HepG2 (cell line): Measurements from ENCODE around the gene MAJIN. TPM values are rescaled to one million over a fixed set of nuclear protein-coding genes. Genes with fewer than 3 reads are reported as not detected.

Source experiments
- ATAC-seq: fragments of 200-7000 bp; cut with Tn5 transposase; 3 replicates; pipeline ENCODE4 v1.9.1; 2020; ENCODE audit warnings: mild to moderate bottlenecking, moderate library complexity
- BruUV-seq: library from RNA; stranded (reverse); fragments of 400-500 nt; replicated peaks from 2 replicates; lab custom pipeline; 2021; lab: Mats Ljungman, UMichigan
- CTCF ChIA-PET: fragments of 300-600 bp; formaldehyde crosslinking; extraction: SDS; loops from one replicate; lab custom pipeline; 2021; ENCODE audit warnings: low total read pairs, inconsistent platforms, low intra/inter-chr PET ratio; lab: Yijun Ruan, JAX
- POLR2A ChIA-PET: fragments of 350-600 bp; sonication (Branson Sonifier 250); formaldehyde crosslinking; loops from one replicate; lab custom pipeline; 2020; ENCODE audit warnings: antibody characterized with exemption, inconsistent platforms; lab: Yijun Ruan, JAX
- DNase-seq: peaks from one replicate; pipeline ENCODE4 v3.0.0-alpha.2; 2015; ENCODE audit warnings: low spot score
- FAIRE-seq: peaks from 3 replicates; lab custom pipeline; 2011; peaks lifted over from hg19 to GRCh38; lab: Jason Lieb, UNC
- H2AFZ ChIP-seq: one replicate; pipeline ENCODE4 v1.6.1; 2011; ENCODE audit warnings: low read length, inconsistent platforms
- H3K27ac ChIP-seq: fragments of 300-600 bp; 3 replicates; pipeline ENCODE4 v1.8.0; 2011; ENCODE audit warnings: mixed run types, mild to moderate bottlenecking, mixed read lengths, low read length, inconsistent platforms; ENCODE audit not compliant: insufficient read depth; ENCODE audit errors: extremely low read length
- H3K27me3 ChIP-seq, 2 experiments: fragments of 200-600 bp in 1 of 2; 2 replicates in 1 of 2; 3 replicates in 1 of 2; pipeline versions ENCODE4 v1.6.0 to v1.8.0; 2011; ENCODE audit warnings: low read length in 2 of 2, mild to moderate bottlenecking in 2 of 2, moderate library complexity in 2 of 2, inconsistent platforms in 1 of 2; ENCODE audit not compliant: insufficient read depth in 2 of 2, control insufficient read depth in 1 of 2
- H3K36me3 ChIP-seq, 2 experiments: fragments of 200-600 bp in 1 of 2; replicated peaks in 1 of 2; 2 replicates in 1 of 2; 3 replicates in 1 of 2; pipeline versions ENCODE4 v1.5.1 to v1.8.0; 2011; ENCODE audit warnings: low read length in 2 of 2, inconsistent platforms in 1 of 2; ENCODE audit not compliant: insufficient read depth in 2 of 2, control insufficient read depth in 1 of 2
- H3K4me1 ChIP-seq: 2 replicates; pipeline ENCODE4 v1.5.1; 2012; ENCODE audit warnings: low read length, inconsistent platforms; ENCODE audit not compliant: insufficient read depth
- H3K4me2 ChIP-seq: 2 replicates; pipeline ENCODE4 v1.6.0; 2011; ENCODE audit warnings: low read depth, low read length, inconsistent platforms
- H3K4me3 ChIP-seq, 3 experiments: fragments of 200-600 bp in 1 of 3; sonication (generic), shearing (Covaris generic) in 1 of 3; replicated peaks in 1 of 3; 2 replicates each; pipeline ENCODE4 v1.5.1; 2011 to 2016; ENCODE audit warnings: low read length in 3 of 3, inconsistent platforms in 2 of 3, low read depth in 2 of 3, mild to moderate bottlenecking in 2 of 3, control low read depth in 1 of 3, mixed read lengths in 1 of 3; ENCODE audit not compliant: insufficient read depth in 1 of 3
- H3K79me2 ChIP-seq: one replicate; pipeline ENCODE4 v1.6.1; 2011; ENCODE audit warnings: low read length, inconsistent platforms; ENCODE audit not compliant: insufficient read depth
- H3K9ac ChIP-seq: 2 replicates; pipeline ENCODE4 v1.6.0; 2011; ENCODE audit warnings: mild to moderate bottlenecking, low read depth, low read length, inconsistent platforms; ENCODE audit not compliant: insufficient read depth
- H3K9me3 ChIP-seq: 2 replicates; pipeline ENCODE4 v1.5.1; 2012; ENCODE audit warnings: mild to moderate bottlenecking, low read length
- H4K20me1 ChIP-seq: 2 replicates; pipeline ENCODE4 v1.6.0; 2011; ENCODE audit warnings: inconsistent platforms, mild to moderate bottlenecking, low read length, moderate library complexity; ENCODE audit not compliant: insufficient read depth
- DRAP1 ChIP-seq: IDR thresholded peaks from 2 replicates; pipeline ENCODE4 v1.6.1; 2016; ENCODE audit warnings: missing genetic modification reagents, missing compliant biosample characterization
- FOXK2 ChIP-seq: fragments of 450-650 bp; IDR thresholded peaks from 2 replicates; pipeline ENCODE4 v1.6.1; 2016
- MBD4 ChIP-seq: IDR thresholded peaks from 2 replicates; pipeline ENCODE4 v1.6.1; 2012; ENCODE audit warnings: low read length, inconsistent platforms, borderline replicate concordance
- NFYB ChIP-seq: sonication (generic); formaldehyde crosslinking; IDR thresholded peaks from 2 replicates; pipeline ENCODE4 v1.4.0; 2020; ENCODE audit warnings: missing genetic modification reagents
- THRA ChIP-seq: sonication (generic); formaldehyde crosslinking; IDR thresholded peaks from 2 replicates; pipeline ENCODE4 v1.4.0; 2020; ENCODE audit warnings: missing genetic modification reagents, borderline replicate concordance
- YEATS4 ChIP-seq: sonication (generic); formaldehyde crosslinking; IDR thresholded peaks from 2 replicates; pipeline ENCODE4 v1.4.0; 2020; ENCODE audit warnings: missing genetic modification reagents, borderline replicate concordance
- ZHX1 ChIP-seq: sonication (generic); formaldehyde crosslinking; IDR thresholded peaks from 2 replicates; pipeline ENCODE4 v1.8.1; 2022; ENCODE audit warnings: low read depth, mild to moderate bottlenecking, missing genetic modification reagents
- ZMAT3 ChIP-seq: sonication (generic); formaldehyde crosslinking; conservative IDR thresholded peaks from 2 replicates; pipeline ENCODE4 v1.7.0; 2021; ENCODE audit warnings: missing genetic modification reagents
- ZNF674 ChIP-seq: sonication (generic); formaldehyde crosslinking; IDR thresholded peaks from 2 replicates; pipeline ENCODE4 v1.5.0; 2020; ENCODE audit warnings: low read depth, mild to moderate bottlenecking, missing genetic modification reagents
- WGBS: methylation state at CpG from one replicate; pipeline ENCODE4 v1.1.6; 2017; ENCODE audit warnings: low lambda C conversion rate; 5-methylcytosine and 5-hydroxymethylcytosine counted together
- in situ Hi-C: cut with HindIII; loops from 2 replicates; pipeline ENCODE4 v1.10.0; 2017; ENCODE audit warnings: low pct_unique_long_range_greater_than_20kb; ENCODE audit not compliant: extremely low pct_ligation_motif_present
- intact Hi-C: fragments of 100-400 bp; cut with micrococcal nuclease; formaldehyde crosslinking; loops from one replicate; pipeline ENCODE4 v1.10.0; 2022; ENCODE audit not compliant: unreplicated experiment
- polyA plus RNA-seq, 8 experiments: library from polyadenylated mRNA; depleted of rRNA in 3 of 8; stranded (reverse) in 7 of 8; unstranded in 1 of 8; fragments of >200 nt; fragmentation: Illumina TruSeq in 4 of 8; extraction: Trizol in 4 of 8; gene quantifications; 2 replicates each; pipeline versions ENCODE4 v1.2.1 to v1.2.3, GENCODE V29; 2011 to 2016; ENCODE audit warnings: low read depth in 4 of 8, missing spikeins in 1 of 8, mixed read lengths in 1 of 8; ENCODE audit not compliant: insufficient read depth in 1 of 8
- total RNA-seq, 5 experiments: library from RNA; depleted of rRNA; stranded (reverse); fragments of >200 nt; fragmentation: Illumina TruSeq; extraction: Trizol; gene quantifications; 2 replicates each; pipeline ENCODE4 v1.2.3, GENCODE V29; 2016; ENCODE audit warnings: low read depth in 1 of 5

Gene MAJIN
- total and polyA plus RNA-seq, 2 of the 13 experiments (the other 11 are each of a cell fraction or from before 2014, with no cell fraction given): not detected

GRCh38 chr11:65021003-65021402 lies 49.1 kb upstream of the MAJIN start:
- no peaks in the 10 kb centered on the region for H4K20me1 ChIP-seq
- H3K4me3 ChIP-seq: no peak overlapping the region
- no peaks in the 10 kb centered on the region for H3K27me3 ChIP-seq
- DNase-seq (no peak), FAIRE-seq (no peak), ATAC-seq (no peak)
- H3K4me2 ChIP-seq: no peak overlapping the region
- H3K9me3 ChIP-seq: no peaks in the 10 kb centered on the region
- H3K9ac ChIP-seq: no peak overlapping the region
- H2AFZ ChIP-seq: no peak overlapping the region
- peaks cover 71% of the 10 kb centered on the region for H3K4me1 ChIP-seq
- ChIA-PET POLR2A (no interaction called here), CTCF (no interaction called here)
- H3K27ac ChIP-seq: no peak overlapping the region
- H3K79me2 ChIP-seq: no peaks in the 10 kb centered on the region
- no peaks in the 10 kb centered on the region for H3K36me3 ChIP-seq
- 74% methylated on average over 3 of the region's 3 CpGs for WGBS
- BruUV-seq: no TSS peak
- TF ChIP-seq NFYB: no peak
- no peak for TF ChIP-seq DRAP1 (CRISPR knock-in tag)
- TF ChIP-seq THRA (CRISPR knock-in tag): no peak
- TF ChIP-seq MBD4: no peak
- TF ChIP-seq YEATS4: no peak
- no peak for TF ChIP-seq ZMAT3 (CRISPR knock-in tag)
- TF ChIP-seq FOXK2: no peak
- TF ChIP-seq ZNF674 (CRISPR knock-in tag): no peak
- TF ChIP-seq ZHX1 (CRISPR knock-in tag): no peak
- intact Hi-C loops: no loop called here
- in situ Hi-C loops: no loop called here
